Brain microvascular endothelial cell (primary cell): ENCODE measurements around the gene REG3A.

ENCODE experiments used
- DNase-seq: peaks from one replicate; pipeline ENCODE4 v3.0.0-alpha.2; 2020
- H3K27ac ChIP-seq: fragments of 250-450 bp; sonication (Bioruptor Pico); 2 replicates; pipeline ENCODE4 v1.5.1; 2020; ENCODE audit warnings: mild to moderate bottlenecking, moderate library complexity
- H3K27me3 ChIP-seq: fragments of 250-450 bp; sonication (Bioruptor Pico); replicated peaks from 2 replicates; pipeline ENCODE4 v1.5.1; 2020; ENCODE audit warnings: mild to moderate bottlenecking
- H3K36me3 ChIP-seq: fragments of 250-450 bp; sonication (Bioruptor Pico); replicated peaks from 2 replicates; pipeline ENCODE4 v1.5.1; 2020; ENCODE audit warnings: mild to moderate bottlenecking
- H3K4me3 ChIP-seq: 2 replicates; pipeline ENCODE4 v1.5.1; 2011; ENCODE audit warnings: low read depth, mild to moderate bottlenecking, control low read depth, low read length, moderate library complexity
- in situ Hi-C: cut with HindIII; loops from 2 replicates; pipeline ENCODE4 v1.10.0; 2017; ENCODE audit warnings: low sequenced_read_pairs, low pct_ligation_motif_present
- TF ChIP-seq, protein P1 (sequence below): IDR thresholded peaks from 2 replicates; pipeline ENCODE4 v1.5.1; 2011; ENCODE audit warnings: low read depth, mild to moderate bottlenecking, moderate library complexity, low read length, control low read depth, inconsistent platforms; ENCODE audit errors: missing control alignments

Gene REG3A

GRCh38 chr2:79180092-79180491 lies 20.5 kb upstream of the REG3A start:
- Histone ChIP-seq H3K27ac (no peak overlapping the region), H3K36me3 (no peaks in the 10 kb centered on the region), H3K27me3 (no peaks in the 10 kb centered on the region), H3K4me3 (no peak overlapping the region)
- in situ Hi-C loops = no loop called here
- TF ChIP-seq, protein P1, sequence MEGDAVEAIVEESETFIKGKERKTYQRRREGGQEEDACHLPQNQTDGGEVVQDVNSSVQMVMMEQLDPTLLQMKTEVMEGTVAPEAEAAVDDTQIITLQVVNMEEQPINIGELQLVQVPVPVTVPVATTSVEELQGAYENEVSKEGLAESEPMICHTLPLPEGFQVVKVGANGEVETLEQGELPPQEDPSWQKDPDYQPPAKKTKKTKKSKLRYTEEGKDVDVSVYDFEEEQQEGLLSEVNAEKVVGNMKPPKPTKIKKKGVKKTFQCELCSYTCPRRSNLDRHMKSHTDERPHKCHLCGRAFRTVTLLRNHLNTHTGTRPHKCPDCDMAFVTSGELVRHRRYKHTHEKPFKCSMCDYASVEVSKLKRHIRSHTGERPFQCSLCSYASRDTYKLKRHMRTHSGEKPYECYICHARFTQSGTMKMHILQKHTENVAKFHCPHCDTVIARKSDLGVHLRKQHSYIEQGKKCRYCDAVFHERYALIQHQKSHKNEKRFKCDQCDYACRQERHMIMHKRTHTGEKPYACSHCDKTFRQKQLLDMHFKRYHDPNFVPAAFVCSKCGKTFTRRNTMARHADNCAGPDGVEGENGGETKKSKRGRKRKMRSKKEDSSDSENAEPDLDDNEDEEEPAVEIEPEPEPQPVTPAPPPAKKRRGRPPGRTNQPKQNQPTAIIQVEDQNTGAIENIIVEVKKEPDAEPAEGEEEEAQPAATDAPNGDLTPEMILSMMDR = no peak
- no peak for DNase-seq

DNA sequence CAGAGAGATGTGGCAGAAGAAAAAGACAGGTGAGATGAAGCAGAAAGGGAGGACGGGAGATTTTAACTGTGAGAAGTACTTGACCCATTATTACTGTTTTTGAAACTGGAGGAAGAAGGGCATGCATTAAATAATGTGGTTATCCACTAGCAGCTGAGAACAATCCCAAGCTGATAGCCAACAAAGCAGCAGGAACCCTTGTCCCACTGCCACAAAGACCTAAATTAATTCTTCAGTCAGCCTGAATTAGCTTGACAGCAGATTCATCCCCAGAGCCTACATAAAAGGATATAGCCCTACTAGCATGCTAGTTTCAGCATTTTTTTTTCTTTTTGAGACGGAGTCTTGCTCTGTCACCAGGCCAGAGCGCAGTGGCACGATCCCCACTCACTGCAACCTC lies 19.5 kb upstream of the REG3A start:
- no peak for DNase-seq
- in situ Hi-C loops = no loop called here
- TF ChIP-seq, protein P1 = no peak
- Histone ChIP-seq H3K27me3 (no peaks in the 10 kb centered on the region), H3K4me3 (no peak overlapping the region), H3K36me3 (no peaks in the 10 kb centered on the region), H3K27ac (no peak overlapping the region)

- Histone ChIP-seq H3K27ac (no peak overlapping the region), H3K27me3 (no peaks in the 10 kb centered on the region), H3K36me3 (no peaks in the 10 kb centered on the region), H3K4me3 (no peak overlapping the region)
- in situ Hi-C loops = no loop called here
- TF ChIP-seq, protein P1 = no peak
- no peak for DNase-seq
Observed at GRCh38 chr2:79178076-79178674, 18.6 kb upstream of the REG3A start.

DNA sequence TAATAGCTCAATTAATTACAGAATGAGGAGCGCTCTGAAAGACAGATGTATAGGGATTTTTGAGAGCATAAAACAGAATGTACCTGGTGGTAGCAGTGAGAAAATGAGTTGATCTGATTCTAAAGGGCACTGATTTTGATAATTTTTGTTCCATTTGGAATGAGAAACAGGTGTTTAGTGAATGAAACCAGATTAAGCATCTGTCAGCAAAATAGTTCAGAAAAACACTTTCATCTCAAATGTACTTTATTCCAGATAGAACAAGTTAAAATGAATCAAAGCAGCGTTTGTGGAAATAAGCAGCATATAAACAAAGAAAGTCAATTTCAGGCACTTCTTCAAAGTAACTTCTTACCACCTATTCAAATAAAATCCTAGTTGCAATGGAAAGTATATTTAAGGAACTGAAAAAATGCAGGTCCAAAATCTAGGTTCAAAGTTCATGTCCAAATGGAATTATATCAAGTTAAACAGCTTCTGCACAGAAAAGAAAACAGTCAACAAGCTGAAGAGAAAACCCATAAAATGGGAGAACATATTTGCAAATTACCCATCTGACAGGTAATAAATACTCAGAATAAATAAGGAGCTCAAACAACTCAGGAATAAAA lies 11.9 kb upstream of the REG3A start:
- H3K27me3 ChIP-seq = no peaks in the 10 kb centered on the region
- no peaks in the 10 kb centered on the region for H3K36me3 ChIP-seq
- DNase-seq = no peak
- no peak overlapping the region for H3K27ac ChIP-seq
- H3K4me3 ChIP-seq = no peak overlapping the region
- TF ChIP-seq, protein P1 = no peak
- in situ Hi-C loops = no loop called here

- Histone ChIP-seq H3K36me3 (no peaks in the 10 kb centered on the region), H3K27ac (no peak overlapping the region), H3K4me3 (no peak overlapping the region), H3K27me3 (no peaks in the 10 kb centered on the region)
- no peak for DNase-seq
- TF ChIP-seq, protein P1 = no peak
- in situ Hi-C loops = no loop called here
Observed at GRCh38 chr2:79162801-79163200, 3.2 kb upstream of the REG3A start.

- TF ChIP-seq, protein P1 = no peak
- no peaks in the 10 kb centered on the region for H3K27me3 ChIP-seq
- in situ Hi-C loops = no loop called here
- H3K4me3 ChIP-seq = no peak overlapping the region
- DNase-seq = no peak
- H3K36me3 ChIP-seq = no peaks in the 10 kb centered on the region
- H3K27ac ChIP-seq = no peak overlapping the region
Observed at GRCh38 chr2:79162132-79162531, 2.6 kb upstream of the REG3A start.
